ENCODE data around the gene ETV2.
A peak's percentile ranks its signal among the peaks of the same experiment; 100 is the strongest.
"Not testable (repeated sequence)": the region's sequence is repeated elsewhere in the genome, so short reads cannot be mapped to it uniquely, and the experiment has no call there.

ETV2 gene

DNA sequence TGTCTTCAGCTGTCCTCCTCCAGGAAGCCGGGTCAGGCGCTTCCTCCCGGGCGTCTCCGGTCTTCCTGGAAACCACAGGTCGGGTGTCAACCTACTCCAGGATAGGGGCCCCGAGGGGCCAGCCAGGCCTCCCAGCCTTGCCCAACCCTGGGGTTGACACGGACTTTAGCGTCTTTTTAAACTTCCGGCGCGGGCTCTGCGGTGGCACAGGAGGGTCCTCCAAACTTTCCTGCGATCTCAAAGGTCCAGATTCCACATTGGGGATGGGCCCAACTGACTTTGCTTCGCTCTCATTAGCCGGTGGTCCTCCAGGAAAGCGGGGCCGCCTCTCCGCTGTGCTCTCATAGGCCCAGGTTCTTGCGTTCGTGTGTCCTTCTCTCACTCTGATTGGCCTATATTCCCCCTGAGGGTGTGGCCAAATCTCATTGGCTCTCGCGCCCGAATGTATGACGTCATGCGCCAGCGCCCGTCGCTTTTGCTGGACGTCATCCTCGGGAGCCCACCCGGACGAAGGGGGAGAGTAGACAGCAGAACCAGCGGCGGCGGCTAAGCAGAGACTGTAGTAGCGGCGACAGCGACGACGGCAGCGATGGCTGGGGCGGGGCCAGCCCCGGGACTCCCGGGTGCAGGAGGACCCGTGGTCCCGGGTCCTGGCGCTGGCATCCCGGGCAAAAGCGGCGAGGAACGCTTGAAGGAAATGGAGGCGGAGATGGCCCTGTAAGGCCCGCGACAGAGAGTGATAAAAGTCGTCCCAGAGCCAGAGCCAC lies 12.8 kb upstream of the ETV2 start, which contains the start of gene RBM42:
RBM42 (plus strand) TSS at position 472 of the 767 bp plus-strand sequence; CDS start at position 590, 118 bp downstream.
- peak; percentile 98 for DNase-seq (ENCODE audit: low read depth)

DNA sequence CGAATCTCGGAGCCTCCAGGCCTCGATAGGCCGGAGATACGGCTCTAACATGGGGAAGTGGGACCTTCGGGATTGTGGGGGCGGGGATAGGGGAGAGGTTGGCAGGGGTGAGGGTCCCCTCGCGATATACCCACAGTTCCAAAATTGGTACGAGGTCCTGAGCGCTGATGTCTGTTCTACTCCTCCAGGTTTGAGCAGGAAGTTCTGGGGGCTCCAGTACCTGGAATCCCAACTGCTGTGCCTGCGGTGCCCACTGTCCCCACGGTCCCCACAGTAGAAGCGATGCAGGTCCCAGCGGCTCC lies 12.3 kb upstream of the ETV2 start:
- DNase-seq (ENCODE audit: low read depth) = no peak

DNA sequence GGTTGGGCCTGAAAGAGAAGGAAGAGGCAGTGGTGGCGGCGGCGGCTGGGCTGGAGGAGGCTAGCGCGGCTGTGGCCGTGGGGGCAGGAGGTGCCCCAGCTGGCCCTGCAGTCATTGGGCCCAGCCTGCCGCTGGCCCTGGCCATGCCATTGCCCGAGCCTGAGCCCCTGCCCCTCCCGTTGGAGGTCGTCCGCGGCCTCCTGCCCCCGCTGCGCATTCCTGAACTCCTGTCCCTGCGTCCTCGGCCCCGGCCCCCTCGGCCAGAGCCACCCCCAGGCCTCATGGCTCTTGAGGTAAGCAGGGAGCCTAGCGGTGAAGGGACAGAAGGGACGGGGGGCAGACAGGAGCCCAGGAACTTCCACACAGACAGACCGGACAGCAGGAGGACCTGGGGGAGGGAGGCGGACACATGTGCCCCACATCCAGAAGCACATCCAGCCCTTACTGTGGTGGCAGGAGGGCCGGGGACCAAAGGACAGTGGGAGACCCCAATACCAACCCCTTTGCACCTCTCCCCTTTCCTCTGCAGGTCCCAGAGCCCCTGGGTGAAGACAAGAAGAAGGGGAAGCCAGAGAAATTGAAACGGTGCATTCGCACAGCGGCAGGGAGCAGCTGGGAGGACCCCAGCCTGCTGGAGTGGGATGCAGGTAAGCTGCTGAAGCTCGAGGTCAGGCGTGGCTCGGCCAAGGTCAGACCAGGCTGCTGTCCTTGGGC lies 7.7 kb upstream of the ETV2 start:
- no peak for DNase-seq (ENCODE audit: low read depth)

DNA sequence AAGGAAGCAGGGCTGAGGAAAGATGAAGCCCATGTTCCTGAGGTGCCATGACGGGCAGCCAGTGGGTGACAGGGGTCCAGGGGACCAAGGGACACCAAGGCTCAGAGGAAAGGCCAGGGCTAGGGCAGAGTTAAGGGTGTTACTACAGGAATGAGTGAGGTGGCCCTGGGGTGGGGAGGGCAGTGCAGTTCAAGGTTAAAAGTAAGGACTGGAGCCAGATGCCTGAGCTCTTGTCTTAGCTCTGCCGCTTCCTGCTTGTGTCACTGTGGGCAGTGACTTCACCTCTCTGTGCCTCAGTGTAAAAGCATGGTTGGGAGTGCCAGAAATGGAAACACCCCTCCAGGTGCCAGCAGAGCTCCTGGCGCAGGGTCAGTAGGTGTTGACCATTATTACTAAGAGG lies 4.9 kb upstream of the ETV2 start:
- DNase-seq (ENCODE audit: low read depth) = no peak

DNA sequence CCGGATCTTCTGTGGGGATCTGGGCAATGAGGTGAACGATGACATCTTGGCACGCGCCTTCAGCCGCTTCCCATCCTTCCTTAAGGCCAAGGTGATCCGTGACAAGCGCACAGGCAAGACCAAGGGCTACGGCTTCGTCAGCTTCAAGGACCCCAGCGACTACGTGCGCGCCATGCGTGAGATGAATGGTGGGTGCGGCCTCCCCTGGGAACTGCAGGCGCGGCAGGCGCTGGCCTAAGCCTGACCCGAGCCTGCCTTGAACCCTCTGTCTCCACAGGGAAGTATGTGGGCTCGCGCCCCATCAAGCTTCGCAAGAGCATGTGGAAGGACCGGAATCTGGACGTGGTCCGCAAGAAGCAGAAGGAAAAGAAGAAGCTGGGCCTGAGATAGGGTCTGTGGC lies 4.4 kb upstream of the ETV2 start:
- DNase-seq (ENCODE audit: low read depth) = no peak

DNA sequence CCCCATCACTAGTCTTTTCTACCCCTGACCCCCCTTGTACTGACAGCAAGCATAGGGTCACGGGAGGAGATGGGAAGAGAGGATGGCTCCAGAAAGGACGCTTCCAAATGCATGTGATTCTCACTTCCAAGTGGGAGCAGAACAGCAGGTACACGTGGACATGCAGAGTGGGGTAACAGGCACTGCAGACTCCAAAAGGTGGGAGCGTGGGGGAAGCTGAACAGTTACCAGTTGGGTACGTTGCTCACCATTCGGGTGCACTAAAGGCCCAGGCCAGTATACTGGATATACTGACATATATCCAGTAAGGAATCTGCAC lies 2.3 kb upstream of the ETV2 start:
- no peak for DNase-seq (ENCODE audit: low read depth)

DNA sequence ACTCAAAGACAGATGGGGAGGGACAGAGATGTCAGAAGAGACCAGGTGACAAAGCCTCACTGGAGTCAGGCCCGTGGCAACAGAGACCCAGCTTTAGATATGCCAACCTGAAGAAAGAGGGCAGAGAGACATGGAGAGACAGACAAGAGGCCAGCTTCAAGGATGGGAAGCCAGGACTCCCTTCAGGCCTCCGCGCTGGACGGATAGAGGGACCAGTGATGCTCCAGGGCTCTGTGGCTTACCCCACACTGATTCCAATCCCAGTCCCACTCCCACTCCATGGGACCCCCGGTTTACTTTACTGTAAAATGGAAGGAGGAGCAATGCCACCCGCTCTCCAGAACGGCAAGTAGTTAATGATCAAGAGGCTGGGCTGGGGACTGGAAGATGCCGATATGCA lies 1.7 kb upstream of the ETV2 start:
- DNase-seq (ENCODE audit: low read depth) = no peak

DNA sequence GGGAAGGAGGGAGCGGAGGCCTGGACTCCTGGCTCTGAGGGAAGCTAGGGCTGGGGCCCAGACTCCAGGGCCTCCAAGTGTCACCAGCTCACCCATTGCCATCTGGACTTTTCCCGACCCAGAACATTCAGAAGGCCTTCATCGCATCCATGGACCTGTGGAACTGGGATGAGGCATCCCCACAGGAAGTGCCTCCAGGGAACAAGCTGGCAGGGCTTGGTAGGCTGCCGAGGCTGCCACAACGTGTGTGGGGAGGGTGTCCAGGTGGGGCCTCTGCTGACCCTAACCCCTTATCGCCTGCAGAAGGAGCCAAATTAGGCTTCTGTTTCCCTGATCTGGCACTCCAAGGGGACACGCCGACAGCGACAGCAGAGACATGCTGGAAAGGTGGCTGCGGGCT lies 767 bp downstream of the ETV2 start:
- DNase-seq (ENCODE audit: low read depth) = no peak

DNA sequence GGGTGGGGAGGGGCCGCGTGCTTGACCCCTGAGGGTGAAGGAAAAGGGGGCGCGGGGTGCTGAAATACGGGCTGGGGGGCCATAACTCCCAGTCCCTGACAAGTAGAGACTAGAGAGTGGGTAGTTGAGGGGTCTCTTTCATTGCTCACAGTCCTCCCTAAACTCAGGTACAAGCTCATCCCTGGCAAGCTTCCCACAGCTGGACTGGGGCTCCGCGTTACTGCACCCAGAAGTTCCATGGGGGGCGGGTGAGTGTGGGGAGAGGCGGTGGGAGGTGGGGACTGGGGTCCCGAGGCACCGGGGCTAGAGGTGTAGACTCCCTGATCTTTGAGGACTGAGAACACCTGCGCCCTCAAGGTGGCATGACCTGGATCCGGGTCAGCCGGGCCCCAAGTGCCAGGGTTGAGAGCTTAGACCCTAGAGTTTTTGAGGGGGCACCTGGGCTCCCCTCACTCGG lies 1.3 kb downstream of the ETV2 start:
- no peak for DNase-seq (ENCODE audit: low read depth)

DNA sequence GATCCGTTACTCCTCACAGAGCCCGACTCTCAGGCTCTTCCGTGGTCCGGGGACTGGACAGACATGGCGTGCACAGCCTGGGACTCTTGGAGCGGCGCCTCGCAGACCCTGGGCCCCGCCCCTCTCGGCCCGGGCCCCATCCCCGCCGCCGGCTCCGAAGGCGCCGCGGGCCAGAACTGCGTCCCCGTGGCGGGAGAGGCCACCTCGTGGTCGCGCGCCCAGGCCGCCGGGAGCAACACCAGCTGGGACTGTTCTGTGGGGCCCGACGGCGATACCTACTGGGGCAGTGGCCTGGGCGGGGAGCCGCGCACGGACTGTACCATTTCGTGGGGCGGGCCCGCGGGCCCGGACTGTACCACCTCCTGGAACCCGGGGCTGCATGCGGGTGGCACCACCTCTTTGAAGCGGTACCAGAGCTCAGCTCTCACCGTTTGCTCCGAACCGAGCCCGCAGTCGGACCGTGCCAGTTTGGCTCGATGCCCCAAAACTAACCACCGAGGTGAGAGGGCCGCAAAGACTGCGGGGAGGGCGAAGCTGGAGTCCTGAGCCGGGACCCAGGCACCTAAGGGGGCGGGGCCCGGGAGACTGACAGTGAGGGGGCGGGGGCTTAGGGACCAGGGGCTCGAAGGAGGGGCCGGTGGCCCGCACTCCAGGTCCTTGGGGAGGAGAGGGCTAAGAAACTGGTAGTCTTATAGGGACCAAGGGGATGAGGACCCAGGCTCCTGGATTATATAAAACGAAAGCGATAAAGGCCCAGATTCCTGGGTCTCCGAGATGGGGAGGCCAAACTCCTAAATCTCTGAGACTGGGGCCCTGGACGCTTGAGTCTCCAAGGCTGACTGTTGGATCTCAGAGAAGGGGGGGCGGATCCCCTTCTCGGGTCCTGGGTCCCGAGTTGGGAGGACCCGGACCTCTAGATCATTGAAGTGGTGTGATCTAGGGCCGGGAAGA lies 2.0 kb downstream of the ETV2 start:
- DNase-seq (ENCODE audit: low read depth) = peak; percentile 62

DNA sequence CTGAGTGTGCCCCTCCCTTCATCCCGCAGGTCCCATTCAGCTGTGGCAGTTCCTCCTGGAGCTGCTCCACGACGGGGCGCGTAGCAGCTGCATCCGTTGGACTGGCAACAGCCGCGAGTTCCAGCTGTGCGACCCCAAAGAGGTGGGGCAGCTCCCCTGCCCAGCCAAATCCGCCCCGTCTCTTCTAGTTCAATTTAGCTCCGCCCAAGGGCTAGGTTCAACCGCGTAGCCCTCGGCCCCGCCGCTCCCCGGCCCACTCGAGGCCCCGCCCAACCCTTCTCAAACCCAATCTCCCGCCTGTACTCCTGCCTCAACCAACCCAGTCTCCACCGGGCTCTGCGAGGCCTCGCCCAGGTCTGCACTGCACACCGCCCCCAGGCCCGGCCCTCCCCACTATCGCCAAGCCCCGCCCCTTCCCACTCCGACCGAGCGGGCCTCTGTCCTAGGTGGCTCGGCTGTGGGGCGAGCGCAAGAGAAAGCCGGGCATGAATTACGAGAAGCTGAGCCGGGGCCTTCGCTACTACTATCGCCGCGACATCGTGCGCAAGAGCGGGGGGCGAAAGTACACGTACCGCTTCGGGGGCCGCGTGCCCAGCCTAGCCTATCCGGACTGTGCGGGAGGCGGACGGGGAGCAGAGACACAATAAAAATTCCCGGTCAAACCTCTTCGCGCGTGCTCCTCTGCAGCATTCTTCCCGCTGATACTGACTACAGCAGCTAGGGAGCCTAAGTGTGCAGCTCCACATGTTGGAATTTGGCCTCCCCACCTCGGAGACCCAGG lies 2.9 kb downstream of the ETV2 start:
- peak; percentile 88 for DNase-seq (ENCODE audit: low read depth)

DNA sequence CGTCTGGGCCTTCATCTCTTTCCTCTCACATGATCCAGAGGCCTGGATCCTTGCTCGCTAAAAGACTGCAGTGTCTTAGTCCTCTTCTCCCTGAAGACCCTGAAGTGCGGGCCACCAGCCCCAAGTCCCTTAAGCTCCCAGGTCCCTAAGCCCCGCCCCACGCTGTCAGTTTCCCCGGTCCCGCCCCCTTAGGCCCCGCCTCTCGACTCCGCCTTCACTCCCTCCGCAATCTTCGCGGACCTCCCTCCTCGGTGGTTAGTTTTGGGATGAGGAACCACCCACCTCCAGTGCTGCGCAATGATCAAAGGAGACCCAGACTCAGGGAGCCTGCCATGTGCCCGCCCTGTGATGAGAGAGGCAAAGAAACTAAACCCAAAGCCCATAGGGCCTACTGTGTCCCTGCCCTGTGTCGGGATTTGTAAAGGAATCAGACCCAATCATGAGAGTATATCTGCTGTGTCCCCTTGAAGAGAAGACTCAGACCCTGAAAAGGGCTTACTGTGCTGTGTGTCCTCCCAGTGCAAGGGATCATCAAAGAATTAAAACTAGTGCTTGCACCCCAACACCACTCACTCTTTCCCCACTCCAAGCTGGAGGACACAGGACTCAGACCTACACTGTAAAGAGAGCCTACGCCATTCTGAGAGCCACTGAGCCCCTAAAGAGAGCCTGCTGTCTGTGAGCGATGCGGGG lies 3.6 kb downstream of the ETV2 start:
- DNase-seq (ENCODE audit: low read depth) = peak; percentile 51

DNA sequence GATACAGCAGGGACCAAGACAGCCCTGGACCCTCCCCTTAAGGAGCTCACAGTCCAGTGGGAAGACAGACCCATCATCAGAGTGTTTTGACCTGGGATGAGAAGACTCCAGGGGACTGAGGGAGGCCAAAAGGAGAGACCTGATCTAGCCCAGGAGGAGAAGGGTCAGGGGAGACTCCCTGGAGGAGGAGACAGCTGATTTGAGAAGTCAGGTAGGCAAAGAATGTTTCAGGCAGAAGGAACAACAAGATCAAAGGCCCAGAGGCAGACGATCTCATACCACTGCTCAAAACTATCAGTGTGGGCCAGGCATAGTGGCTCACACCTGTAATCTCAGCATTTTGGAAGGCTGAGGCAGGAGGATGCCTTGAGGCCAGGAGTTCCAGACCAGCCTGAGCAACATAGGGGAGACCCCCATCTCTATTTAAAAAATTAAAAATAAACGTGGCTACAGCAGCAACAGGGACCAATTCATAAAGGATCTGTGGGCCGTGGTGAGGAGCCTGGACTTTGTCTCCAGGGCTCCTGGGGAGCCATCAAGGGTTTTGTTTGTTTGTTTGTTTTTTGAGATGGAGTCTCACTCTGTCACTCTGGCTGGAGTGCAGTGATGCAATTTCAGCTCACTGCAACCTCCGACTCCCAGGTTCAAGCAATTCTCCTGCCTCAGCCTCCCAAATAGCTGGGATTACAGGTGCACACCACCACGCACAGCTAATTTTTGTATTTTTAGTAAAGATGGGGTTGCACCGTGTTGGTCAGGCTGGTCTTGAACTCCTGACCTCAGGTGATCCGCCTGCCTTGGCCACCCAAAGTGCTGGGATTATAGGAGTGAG lies 4.4 kb downstream of the ETV2 start:
- DNase-seq (ENCODE audit: low read depth) = no peak

DNA sequence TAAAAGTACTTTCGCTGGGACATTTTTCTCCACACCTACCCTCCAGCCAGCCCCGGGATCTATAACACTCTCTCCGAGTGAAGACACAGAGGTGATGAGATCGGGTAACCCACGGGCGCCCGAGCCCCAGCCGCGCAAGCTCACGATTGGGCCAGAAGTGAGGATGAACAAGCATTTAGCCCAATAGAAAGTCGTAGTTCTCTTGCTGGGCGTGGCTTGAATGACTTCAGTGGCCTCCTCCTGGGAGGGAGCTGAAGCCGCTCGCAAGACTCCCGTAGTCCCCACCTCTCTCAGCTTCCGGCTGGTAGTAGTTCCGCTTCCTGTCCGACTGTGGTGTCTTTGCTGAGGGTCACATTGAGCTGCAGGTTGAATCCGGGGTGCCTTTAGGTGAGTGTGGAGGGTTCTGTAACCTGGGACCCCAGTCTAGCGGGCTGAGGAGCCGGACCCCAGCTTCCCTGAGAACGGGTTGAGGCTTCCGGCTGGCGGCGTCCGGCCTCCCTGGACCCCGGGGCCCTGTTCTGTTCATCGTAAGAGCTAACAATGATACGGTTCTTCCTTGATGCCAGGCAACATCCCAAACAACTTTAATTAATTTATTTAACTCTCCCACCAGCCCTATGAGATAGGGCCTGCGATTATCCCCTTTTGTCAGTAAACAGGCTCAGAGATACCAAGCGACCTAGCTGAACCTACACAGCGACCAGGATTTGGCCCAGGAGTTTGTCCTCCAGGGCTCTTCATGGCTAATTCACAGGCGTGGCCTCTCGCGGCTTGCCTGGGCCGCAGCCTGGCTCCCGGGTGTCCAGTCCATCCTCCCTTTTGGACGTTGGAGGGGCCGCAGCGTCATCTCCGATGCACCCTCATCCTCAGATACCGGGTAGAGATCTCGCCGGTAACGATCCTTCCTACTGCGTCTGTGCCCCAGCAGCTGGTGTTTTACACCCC lies 6.7 kb downstream of the ETV2 start, which contains the start of gene COX6B1:
COX6B1 (plus strand) TSS at position 307 of the 945 bp plus-strand sequence. CDS start 2,921 bp downstream, outside the sequence.
- peak; percentile 78 for DNase-seq (ENCODE audit: low read depth)

DNA sequence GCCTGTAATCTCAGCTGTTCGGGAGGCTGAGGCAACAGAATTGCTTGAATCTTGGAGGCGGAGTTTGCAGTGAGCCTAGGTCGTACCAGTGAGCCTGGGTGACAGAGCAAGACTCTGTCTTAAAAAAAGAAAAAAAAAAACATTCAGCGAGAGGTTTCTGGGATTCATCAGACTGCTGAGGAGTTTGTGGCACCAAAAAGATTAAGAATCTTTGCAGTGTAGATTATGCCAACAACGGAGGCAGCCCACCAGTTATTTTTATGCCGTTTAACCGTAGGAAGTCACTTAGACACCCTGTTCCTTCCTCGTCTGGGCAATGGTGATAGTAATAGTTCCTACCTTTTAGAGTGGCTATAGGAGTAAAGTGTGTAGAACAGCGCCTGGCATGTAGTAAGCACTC lies 9.0 kb downstream of the ETV2 start:
- no peak for DNase-seq (ENCODE audit: low read depth)

DNA sequence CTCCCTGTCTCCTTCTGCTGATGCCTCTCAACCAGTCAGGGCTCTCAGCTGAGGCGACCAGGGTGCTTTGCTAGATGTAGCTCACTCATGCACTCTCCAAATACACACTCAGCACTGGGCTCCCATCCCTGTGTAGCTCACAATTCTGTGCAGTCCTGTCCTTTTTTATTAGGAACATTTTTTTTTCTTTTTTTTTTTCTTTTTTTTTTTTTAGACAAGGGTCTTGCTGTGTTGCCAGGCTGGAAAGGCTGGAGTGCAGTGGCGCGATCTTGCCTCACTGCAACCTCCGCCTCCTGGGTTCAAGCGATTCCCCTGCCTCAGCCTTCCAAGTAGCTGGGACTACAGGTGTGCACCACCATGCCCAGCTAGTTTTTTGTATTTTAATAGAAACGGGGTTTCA lies 13.3 kb downstream of the ETV2 start:
- DNase-seq (ENCODE audit: low read depth) = not testable (repeated sequence)

DNA sequence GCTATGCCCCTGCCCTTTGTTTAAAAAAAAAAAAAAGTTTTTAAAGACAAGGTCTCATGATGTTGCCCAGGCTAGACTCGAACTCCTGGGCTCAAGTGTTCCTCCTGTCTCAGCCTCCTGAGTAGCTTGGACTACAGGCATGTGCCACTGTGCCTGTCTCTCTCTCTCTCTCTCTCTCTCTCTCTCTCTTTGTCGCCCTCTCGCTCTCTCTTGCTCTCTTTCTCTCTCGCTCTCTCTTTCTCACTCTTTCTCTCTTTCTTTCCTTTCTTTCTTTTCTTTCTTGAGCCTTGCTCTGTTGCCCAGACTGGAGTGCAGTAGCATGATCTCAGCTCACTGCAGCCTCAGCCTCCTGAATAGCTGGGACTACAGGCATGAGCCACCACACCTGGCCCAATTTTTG lies 14.1 kb downstream of the ETV2 start:
- DNase-seq (ENCODE audit: low read depth) = no peak

DNA sequence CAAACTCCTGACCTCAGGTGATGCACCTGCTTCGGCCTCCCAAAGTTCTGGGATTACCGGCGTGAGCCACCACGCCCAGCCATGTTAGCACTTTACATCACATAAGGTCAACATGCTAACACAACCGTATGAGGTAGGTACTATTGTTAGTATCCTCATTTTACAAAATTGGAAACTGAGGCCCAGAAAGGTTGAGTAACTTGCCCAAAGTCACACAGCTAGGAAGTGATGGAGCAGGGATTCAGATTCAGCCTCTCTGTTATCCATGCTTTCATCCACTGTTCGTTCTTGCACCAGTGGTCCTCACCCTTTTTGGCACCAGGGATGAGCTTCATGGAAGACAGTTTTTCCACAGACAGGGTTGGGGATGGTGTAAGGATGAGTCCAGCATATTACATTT lies 15.2 kb downstream of the ETV2 start:
- DNase-seq (ENCODE audit: low read depth) = no peak

Measured in stimulated activated CD8-positive, alpha-beta memory T cell treated with anti-CD3 and anti-CD28 coated beads, Interleukin-15, amount 100 ng/mL, for 1 hour (primary cell).